Stimulated activated CD8-positive, alpha-beta memory T cell treated with anti-CD3 and anti-CD28 coated beads, Interleukin-12 subunit alpha, Interleukin-12 subunit beta, amount 100 ng/mL, for 24 hours (primary cell): ENCODE measurements around the gene PRDX5.

Experiments
- DNase-seq: peaks from one replicate; pipeline ENCODE4 v3.0.0-alpha.2; 2020; ENCODE audit errors: extremely low read depth

Gene PRDX5

DNA sequence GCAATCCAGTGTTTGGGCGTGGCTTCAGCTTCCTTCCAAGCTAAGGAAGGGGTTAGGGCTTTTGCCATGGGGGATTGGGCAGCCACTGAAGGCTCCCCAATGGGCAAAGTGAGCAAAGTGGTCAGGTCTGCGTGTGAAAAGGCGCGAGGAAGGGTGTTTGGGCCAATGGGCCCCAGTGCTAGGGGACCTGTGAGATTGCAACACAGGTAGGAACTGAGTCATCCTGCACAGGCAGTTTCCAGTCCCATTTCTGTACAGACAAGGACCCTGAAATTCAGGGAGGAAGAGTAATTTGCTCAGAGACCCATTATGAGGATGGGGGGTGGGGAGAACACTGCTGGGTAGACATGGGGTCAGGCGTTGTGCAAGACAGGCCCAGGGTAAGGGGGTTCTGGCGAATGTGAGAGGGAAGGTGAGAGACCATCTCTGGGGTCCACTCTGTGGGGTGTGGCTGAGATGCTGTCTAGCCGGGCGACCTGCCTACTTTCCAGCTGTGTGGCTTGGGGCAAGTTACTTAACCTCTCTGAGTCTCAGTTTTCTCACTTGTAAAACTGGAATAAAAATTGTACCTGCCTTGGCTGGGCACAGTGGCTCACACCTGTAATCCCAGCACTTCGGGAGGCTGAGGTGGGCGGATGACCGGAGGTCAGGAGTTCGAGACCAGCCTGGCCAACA is 29.4 kb downstream of the PRDX5 start:
- DNase-seq: no peak

DNA sequence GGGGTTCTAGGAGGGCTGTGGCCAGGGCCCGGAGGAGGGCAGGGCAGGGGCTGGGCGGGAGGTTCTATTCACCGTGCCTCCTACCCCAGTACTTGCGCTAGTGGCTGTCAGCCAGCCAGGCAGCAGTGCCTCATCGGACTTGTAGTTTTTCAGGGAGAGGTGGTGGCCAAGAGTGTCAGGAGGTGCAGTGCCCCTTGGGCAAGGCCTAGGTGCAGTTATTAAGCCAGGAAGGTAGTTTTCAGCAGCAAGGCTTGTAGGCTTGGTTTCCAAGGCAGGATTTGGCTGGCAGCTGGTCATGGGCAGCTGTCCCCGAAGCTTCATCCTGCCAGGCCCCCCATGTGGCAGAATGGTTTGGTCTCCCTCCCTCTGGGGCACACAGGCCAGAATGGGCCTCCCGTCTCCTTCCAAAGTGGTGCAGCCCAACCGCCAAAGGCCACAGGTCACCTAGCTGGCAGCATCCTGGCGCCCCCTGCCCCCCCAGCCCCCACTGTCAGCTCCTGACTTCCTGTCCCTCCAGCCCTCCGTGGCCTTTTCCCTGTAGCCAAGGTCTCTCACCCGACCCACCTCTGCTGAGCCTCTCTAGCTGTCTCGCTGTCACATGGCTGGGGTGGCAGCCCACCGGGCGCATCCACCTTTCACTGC is 30.6 kb downstream of the PRDX5 start:
- no peak for DNase-seq

DNA sequence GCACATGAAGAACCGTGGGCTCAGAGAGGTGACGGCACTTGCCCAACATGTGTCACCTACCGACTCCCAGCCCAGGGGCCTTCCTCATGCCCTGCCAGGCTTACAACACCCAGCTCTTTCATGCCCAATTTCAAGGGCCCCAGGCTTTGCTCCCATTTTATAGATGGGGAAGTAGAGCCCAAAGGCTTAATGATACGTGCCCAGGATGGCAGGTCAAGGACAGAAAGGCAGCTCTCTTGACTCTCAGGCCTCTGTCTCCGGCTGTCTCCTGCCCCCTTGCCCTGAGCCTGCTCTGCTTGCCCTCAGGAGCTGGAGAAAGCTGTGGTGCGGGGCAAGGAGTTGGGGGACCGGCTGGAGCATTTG is 31.1 kb downstream of the PRDX5 start:
- no peak for DNase-seq

DNA sequence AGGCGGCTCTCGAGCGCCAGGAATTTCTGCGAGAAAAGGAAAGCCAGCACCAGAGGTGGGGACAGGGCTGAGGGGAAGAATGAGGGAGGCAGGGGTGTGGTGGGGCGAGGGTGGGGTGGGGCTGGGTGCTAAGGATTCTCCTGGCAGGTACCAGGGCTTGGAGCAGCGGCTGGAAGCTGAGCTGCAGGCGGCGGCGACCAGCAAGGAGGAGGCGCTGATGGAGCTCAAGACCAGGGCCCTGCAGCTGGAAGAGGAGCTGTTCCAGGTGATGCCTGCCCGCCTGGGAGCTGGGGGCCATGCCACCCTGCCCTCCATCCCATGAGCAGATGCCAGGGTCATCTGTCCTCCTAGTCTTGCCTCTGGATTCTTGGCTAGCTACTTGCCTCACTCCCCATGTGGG is 31.5 kb downstream of the PRDX5 start:
- no peak for DNase-seq

DNA sequence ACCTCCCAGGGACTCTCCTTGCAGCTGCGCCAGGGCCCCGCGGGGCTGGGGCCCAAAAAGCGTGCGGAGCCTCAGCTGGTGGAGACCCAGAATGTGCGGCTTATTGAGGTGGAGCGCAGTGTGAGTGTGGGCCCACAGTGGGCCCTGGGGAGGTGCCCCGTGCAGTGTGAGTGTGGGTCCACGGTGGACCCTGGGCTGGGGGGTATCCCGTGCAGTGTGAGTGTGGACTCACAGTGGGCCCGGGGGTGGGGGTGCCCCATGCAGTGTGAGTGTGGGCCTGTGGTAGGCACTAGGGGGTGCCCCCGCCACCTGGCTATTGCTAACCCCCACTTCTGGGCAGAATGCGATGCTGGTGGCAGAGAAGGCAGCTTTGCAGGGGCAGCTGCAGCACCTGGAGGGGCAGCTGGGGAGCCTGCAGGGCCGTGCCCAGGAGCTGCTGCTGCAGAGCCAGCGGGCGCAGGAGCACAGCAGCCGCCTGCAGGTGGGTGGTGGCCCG is 33.3 kb downstream of the PRDX5 start:
- DNase-seq: no peak

DNA sequence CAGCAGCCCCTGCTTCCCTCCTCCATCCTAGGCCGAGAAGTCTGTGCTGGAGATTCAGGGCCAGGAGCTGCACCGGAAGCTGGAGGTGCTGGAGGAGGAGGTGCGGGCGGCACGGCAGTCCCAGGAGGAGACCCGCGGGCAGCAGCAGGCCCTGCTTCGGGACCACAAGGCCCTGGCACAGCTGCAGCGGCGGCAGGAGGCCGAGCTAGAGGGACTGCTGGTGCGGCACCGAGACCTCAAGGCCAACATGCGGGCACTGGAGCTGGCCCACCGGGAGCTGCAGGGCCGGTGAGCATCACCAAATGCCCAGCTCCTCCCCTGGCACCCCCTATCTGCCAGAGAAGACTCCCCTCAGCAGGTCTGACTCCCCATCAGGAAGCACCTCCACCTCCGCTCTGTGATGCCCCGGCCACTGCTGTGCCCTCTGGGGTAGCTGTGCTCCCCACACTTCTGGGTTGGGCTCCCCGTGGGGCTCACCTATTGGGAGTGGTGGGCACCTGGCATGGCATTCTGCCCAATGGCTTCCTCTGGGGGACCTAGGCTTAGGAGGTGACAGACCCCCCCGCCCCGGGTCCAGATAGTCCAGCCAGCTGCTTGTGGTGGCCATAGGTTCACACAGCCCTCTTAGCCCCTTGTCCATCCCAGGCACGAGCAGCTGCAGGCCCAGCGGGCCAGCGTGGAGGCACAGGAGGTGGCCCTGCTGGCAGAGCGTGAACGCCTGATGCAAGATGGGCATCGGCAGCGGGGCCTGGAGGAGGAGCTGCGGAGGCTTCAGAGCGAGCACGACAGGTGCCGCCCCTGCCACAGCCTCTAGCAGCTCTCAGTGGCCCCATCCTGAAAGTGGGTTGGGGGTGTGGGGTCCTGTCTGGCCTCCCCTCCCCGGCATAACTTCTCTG is 34.4 kb downstream of the PRDX5 start:
- DNase-seq: no peak

DNA sequence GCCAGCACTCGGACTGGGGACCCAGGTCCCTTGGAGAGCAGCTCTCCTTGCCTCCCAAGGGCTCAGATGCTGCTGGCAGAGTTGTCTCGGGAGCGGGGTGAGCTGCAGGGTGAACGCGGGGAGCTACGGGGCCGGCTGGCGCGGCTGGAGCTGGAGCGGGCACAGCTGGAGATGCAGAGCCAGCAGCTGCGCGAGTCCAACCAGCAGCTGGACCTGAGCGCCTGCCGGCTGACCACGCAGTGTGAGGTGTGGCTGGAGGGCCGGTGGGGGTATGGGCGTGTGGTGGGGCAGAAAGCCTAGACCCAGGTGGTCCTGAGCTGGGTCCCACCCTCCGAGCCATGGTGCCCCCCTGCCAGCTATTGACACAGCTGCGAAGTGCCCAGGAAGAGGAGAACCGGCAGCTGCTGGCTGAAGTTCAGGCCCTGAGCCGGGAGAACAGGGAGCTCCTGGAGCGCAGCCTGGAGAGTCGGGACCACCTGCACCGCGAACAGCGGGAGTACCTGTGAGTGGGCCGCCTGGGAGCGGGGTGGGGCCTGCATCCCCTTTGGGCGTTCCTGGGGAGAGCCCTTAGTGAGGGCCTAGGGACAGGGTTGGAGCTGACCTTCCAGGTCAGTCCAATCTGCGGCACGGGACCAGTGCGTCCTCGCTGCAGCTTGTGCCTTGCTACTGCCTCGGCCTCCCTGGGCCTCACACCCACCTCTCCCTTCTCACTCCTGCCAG is 35.2 kb downstream of the PRDX5 start:
- DNase-seq: no peak

DNA sequence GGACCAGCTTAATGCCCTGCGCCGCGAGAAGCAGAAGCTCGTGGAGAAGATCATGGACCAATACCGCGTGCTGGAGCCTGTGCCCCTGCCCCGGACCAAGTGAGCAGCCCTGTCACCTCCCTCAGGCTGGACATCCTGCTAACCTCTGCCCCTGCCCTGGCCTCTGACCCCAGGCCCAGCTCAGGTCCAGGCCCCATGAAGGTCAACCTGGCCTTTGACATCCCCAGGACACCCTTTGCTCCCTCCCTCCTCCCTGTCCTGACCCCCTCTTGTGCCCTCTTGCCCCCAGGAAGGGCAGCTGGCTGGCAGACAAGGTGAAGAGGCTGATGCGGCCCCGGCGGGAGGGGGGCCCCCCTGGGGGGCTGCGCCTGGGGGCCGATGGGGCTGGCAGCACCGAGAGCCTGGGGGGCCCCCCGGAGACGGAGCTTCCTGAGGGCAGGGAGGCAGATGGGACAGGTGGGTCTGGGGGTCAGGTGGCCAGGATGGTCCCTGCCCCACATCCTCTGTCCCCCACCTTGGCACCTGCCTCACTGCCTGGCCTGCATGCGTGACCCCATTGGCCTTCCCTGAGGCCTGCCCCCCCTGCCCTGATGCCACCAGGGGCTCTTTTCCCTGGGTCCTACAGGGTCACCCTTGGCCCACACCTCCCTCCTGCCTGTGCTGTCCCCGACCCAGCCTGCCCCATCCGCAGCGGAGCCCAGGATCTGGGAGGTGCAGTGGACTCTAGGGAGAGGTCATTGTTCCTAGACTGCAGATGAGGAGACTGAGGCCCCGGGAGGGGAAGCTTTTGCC is 36.0 kb downstream of the PRDX5 start:
- DNase-seq: no peak

DNA sequence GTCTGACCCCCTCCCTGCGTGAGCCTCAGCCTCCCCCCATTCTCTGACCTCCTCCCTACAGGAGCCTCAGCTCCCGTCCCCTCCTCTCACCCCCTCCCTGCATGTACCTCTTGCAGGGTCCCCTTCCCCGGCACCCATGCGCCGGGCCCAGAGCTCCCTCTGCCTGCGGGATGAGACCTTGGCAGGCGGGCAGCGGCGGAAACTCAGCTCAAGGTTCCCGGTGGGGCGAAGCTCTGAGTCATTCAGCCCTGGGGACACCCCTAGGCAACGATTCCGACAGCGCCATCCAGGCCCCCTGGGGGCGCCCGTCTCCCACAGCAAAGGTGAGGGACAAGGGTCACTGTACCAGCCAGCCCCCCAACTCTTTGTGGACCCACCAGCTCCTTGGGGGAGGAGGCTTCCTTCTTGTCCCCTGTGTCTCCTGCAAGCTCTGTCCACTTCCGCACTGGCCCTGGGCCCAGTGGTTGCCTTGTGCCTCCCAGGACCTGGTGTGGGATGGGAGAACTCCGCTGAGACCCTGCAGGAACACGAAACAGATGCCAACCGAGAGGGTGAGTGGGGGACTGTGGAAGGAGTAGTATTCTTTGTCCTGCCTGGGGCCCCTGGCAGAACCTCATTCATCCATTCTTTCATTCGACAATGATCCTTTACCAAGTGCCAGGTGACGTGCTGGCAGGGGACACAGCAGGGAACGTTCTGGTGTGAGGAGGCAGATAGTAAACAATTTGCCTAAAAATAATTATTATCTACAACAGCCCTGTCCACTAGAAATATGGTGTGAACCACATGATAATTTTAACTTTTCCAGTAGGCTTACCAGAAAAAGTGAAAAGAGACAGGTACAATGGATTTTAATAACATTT is 37.4 kb downstream of the PRDX5 start:
- no peak for DNase-seq

DNA sequence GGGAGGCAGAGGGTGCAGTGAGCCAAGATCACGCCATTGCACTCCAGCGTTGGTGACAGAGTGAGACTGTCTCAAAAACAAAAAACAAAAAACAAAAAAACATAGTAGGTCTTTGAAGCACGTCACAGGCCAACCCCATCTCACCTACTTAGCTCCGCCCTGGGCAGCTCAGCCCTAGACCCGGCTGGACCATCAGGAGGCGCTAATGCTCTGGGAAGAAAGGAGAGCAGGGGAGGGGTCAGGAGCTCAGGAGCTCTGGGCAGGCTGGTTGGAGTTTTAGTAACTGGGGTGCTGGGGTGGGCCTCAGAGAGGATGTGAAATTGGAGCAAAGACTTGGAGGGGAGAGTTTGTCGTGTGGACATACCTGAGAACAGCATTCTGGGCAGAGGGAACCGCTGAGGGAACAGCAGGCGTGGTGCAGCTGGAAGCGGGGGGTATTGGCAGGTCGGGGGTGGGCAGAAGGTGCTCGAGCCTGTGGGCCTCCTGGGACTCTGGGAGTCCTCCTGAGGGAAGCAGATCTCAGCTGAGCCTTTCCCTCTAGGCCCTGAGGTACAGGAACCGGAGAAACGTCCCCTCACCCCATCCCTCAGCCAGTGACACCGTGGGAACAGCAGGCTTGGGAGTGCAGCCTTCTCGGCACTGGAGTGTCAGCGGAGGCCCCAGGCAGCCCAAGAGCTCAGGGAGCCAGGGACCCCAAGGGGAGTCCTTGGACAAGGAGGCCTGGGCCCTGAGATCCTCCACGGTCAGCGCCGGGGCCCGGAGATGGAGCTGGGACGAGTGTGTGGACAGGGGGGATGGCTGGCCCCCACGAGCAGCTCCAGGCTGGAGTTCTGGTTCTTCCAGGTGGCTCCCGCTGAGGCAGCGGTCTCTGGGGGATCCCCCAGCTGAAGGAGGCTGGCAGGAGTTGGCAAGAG is 38.8 kb downstream of the PRDX5 start:
- no peak for DNase-seq

DNA sequence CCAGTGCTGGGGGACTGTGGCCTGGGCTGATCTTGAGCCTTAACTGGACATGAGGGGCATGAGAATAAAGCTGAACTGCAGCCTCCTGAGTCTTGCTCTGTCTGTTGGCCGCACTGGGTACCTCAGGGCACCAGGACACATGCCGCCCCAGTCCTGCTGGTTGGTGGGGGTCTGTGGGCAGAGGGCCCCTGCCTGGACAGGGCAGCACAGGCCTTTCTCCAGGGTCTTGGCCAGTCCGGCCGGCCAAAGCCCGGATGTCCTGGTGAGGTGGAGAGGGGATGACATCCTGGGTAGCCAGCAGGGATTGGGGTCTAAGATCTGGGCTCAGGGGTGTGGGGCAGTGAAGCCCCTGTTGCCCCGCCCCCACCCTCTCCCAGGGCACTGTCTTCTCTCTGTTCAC is 39.5 kb downstream of the PRDX5 start:
- DNase-seq: no peak

DNA sequence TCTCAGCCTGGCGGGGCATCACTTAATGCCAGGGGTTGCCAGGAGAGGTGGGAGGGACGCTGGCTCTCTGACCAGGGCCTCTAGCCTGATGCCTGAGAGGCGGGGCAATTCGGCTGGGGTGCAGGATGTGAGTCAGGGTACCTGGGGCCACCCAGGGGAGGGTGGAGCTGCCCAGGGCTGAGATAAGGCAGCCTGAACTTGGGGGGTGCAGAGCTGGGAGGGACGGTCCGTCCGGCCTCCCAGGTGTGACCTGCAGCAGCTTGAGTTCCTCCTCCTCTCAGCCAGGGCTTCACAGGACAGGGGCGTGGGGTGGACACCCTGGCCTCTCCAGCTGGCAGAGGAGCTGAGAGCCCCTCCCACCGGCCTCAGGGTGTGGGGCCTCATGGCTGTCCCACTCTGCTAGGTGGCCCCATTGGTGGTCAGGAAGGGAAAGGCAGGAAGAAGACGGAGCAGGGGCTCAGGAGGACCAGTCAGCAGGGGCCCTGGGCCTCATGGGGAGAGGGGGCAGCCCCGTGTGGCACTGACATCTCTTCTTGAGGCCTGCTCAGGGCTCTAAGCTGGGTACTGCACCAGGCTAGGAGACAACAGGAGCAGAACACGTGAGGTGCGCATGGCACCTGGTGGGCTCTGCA is 40.1 kb downstream of the PRDX5 start:
- no peak for DNase-seq

DNA sequence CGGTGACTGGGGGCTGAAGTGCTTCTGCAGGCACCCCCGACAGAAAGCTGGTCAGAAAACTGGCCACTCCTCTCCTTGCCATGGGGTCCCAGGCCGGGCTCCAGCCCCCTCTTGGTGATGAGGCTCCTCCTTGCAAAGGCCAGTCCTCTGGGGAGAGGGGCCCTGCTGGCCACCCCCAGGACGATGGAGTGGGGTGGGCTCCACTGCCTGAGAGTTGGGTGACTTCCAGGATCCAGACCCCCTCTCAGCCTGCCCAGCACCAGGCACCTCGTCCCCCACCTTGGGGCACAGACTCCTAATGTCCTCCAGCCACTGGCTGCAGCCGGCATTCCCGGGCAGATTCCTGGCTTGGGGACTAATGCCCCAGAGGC is 40.6 kb downstream of the PRDX5 start:
- DNase-seq: no peak

DNA sequence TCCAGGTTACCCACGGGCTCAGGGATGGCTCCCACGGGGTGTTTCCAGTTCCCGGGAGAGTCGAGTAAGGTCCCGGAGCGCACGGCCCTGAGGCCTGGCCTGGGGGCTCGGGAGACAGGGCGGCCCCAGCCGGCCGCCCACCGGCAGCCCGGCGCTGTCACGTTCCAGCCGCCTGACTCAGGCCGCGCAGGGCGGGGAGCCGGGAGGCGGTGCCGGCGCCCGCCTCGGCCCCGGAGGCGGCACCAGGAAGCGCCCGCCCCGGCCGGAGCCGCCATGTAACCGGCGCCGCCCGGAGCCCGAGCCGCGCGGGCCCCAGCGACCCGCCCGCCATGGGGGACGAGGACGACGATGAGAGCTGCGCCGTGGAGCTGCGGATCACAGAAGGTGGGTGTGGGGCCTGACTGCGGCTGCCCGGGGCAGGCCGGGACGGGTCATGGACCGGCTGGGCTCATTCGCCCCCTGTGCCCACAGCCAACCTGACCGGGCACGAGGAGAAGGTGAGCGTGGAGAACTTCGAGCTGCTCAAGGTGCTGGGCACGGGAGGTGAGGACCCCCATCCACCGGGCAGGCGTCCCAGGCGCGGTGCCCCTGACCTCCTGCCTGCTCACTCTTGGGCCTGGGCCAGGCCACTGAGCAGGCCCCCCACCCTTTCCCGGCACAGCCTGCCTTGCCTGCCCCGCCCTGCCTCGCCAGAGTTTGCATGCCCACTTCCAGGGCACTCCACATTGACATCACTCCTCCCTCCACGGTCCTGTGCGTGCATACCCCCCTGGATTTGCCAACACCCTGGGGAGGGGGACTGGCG is 41.2 kb downstream of the PRDX5 start, which contains the start of gene RPS6KA4:
Gene RPS6KA4 (plus strand): TSS at position 256 of the 805 bp plus-strand sequence. CDS start 74 bp downstream, at position 330.
- no peak for DNase-seq

DNA sequence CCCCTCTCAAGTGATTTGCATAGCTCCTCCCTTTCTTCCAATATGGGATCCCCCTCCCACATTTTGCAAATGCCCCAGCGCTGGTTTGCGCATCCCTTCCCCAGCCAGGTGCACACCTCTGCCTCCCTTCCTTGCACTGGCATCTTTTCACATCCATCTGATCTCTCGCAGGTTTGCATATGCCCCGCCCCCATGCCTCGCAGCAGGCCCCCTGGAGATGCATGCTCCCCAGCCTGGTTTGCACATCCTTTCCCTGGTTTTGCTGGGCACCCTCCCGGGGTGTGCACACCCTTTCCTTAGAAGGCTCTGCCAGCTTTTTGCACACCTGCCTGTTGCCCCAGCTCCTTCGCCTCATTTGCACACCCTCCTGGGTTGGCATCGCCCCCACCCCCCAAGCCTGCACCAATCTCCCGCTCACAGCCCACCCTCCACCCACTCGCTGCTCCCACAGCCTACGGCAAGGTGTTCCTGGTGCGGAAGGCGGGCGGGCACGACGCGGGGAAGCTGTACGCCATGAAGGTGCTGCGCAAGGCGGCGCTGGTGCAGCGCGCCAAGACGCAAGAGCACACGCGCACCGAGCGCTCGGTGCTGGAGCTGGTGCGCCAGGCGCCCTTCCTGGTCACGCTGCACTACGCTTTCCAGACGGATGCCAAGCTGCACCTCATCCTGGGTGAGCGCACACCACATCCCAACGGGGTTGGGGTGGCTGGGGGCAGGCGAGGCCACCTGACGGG is 42.0 kb downstream of the PRDX5 start:
- DNase-seq: no peak

DNA sequence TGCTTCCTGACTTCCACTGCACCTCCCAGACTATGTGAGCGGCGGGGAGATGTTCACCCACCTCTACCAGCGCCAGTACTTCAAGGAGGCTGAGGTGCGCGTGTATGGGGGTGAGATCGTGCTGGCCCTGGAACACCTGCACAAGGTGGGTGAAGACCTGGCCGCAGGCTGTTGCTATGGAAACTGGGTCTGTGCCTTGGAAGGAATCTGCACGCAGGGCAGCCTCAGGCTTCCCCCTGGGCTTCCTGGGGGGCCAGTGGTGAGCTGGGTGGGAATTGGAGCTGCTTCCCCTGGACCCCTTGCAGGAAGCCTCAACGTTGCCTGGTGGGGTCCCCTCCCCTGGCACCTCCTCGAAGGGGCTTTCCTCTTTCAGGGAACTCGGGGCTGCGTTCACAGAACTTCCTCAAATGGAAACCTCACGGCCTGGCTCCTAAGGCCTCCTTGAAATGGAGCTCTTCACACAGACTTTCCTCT is 42.6 kb downstream of the PRDX5 start:
- no peak for DNase-seq

DNA sequence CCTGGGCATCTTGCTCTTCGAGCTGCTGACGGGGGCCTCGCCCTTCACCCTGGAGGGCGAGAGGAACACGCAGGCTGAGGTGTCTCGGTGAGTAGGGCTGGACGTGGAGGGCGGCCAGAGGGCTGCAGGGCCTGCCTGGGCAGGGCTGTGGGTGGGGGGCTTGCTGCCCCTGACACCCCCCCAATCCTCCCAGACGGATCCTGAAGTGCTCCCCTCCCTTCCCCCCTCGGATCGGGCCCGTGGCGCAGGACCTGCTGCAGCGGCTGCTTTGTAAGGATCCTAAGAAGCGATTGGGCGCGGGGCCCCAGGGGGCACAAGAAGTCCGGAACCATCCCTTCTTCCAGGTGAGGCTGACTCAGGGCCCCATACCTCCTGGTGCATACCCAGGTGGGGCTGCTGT is 43.7 kb downstream of the PRDX5 start:
- DNase-seq: no peak
